Endodermal cell (in vitro differentiated cells): ENCODE results near the gene EIF2A. TPM values are rescaled to one million over a fixed set of nuclear protein-coding genes. Genes with fewer than 3 reads are reported as not detected.

Experiments used
- DNase-seq: peaks from one replicate; pipeline ENCODE4 v3.0.0-alpha.2; 2017
- H3K27ac ChIP-seq: 2 replicates; pipeline ENCODE4 v1.5.1; 2013; ENCODE audit warnings: mild to moderate bottlenecking, low read depth, low read length, moderate library complexity
- H3K27me3 ChIP-seq: 2 replicates; pipeline ENCODE4 v1.6.1; 2013; ENCODE audit warnings: mild to moderate bottlenecking, low read length, moderate library complexity; ENCODE audit not compliant: insufficient read depth, control insufficient read depth, poor library complexity, severe bottlenecking
- H3K36me3 ChIP-seq: 2 replicates; pipeline ENCODE4 v1.7.0; 2013; ENCODE audit warnings: mild to moderate bottlenecking, low read length, moderate library complexity; ENCODE audit not compliant: control insufficient read depth, insufficient read depth
- H3K4me1 ChIP-seq: one replicate; pipeline ENCODE4 v1.7.0; 2013; ENCODE audit warnings: low read length; ENCODE audit not compliant: control insufficient read depth, insufficient read depth
- H3K4me3 ChIP-seq: 2 replicates; pipeline ENCODE4 v1.5.1; 2013; ENCODE audit warnings: mild to moderate bottlenecking, low read length, moderate library complexity
- H3K9ac ChIP-seq: 2 replicates; pipeline ENCODE4 v1.6.1; 2013; ENCODE audit warnings: mild to moderate bottlenecking, low read length, moderate library complexity; ENCODE audit not compliant: poor library complexity, severe bottlenecking; ENCODE audit errors: extremely low read depth
- H3K9me3 ChIP-seq: 2 replicates; pipeline ENCODE4 v1.6.1; 2013; ENCODE audit warnings: mild to moderate bottlenecking, low read length, moderate library complexity; ENCODE audit not compliant: control insufficient read depth
- H3K27ac Mint-ChIP-seq: 2 replicates; pipeline ENCODE4 v1.8.0; 2020; ENCODE audit warnings: mixed read lengths
- H3K27me3 Mint-ChIP-seq: 2 replicates; pipeline ENCODE4 v1.8.0; 2021; ENCODE audit warnings: mild to moderate bottlenecking, mixed read lengths; ENCODE audit not compliant: insufficient read depth
- H3K36me3 Mint-ChIP-seq: 2 replicates; pipeline ENCODE4 v1.8.0; 2020; ENCODE audit warnings: low read depth, mixed read lengths
- H3K4me1 Mint-ChIP-seq: 2 replicates; pipeline ENCODE4 v1.8.0; 2020; ENCODE audit warnings: mixed read lengths
- H3K4me3 Mint-ChIP-seq: 2 replicates; pipeline ENCODE4 v1.8.0; 2020; ENCODE audit warnings: mild to moderate bottlenecking, moderate library complexity, mixed read lengths
- H3K9me3 Mint-ChIP-seq: 2 replicates; pipeline ENCODE4 v1.8.0; 2020; ENCODE audit warnings: mild to moderate bottlenecking, mixed read lengths
- CTCF ChIP-seq: fragments of 200-600 bp; sonication (generic); conservative IDR thresholded peaks from 2 replicates; pipeline ENCODE4 v1.5.0; 2021; ENCODE audit warnings: antibody characterized with exemption, mild to moderate bottlenecking
- WGBS, 2 experiments: methylation state at CpG; one replicate each; pipeline versions ENCODE4 v1.1.5 to v1.1.7; 2013; ENCODE audit warnings: missing lambda C conversion rate in 2 of 2, mixed read lengths in 1 of 2; ENCODE audit not compliant: insufficient coverage in 1 of 2, insufficient read length in 1 of 2; 5-methylcytosine and 5-hydroxymethylcytosine counted together
- total RNA-seq, 2 donors: library from RNA; stranded (reverse); fragmentation: NEBNext Ultra II Directional in 1 of 2; extraction: Animal tissue kit (Norgen Biotek cat#: 25700) in 1 of 2; gene quantifications; 2 replicates in 1 of 2; 3 replicates in 1 of 2; pipeline ENCODE4 v1.2.1, GENCODE V29; 2021

Gene EIF2A
- total RNA-seq, 2 donors from 2014 or later = 63.5 to 63.7 TPM

GRCh38 chr3:150623945-150624344 is 77.4 kb downstream of the EIF2A start:
- Histone ChIP-seq H3K27me3 (no peaks in the 10 kb centered on the region), H3K27ac (no peak overlapping the region), H3K9me3 (no peaks in the 10 kb centered on the region), H3K9ac (no peak overlapping the region), H3K4me1 (peaks cover 8% of the 10 kb centered on the region), H3K36me3 (peaks cover 54% of the 10 kb centered on the region), H3K4me3 (no peak overlapping the region)
- WGBS, 2 experiments = 93% methylated on average over 1 of the region's 1 CpG; no CpG with 5 or more reads in 1 of the 2 experiments
- DNase-seq = no peak
- Mint-ChIP-seq H3K4me3 (no peak overlapping the region), H3K9me3 (no peaks in the 10 kb centered on the region), H3K36me3 (peaks cover 31% of the 10 kb centered on the region), H3K27ac (peak overlapping the region; percentile 56), H3K27me3 (no peaks in the 10 kb centered on the region), H3K4me1 (peaks cover 36% of the 10 kb centered on the region)
- no peak for TF ChIP-seq CTCF

GRCh38 chr3:150626148-150626930 is 79.8 kb downstream of the EIF2A start:
- H3K9me3 ChIP-seq = no peaks in the 10 kb centered on the region
- no peak overlapping the region for H3K27ac ChIP-seq
- Mint-ChIP-seq H3K27ac (peak overlapping the region; percentile 1), H3K4me3 (no peak overlapping the region), H3K9me3 (no peaks in the 10 kb centered on the region), H3K36me3 (peaks cover 41% of the 10 kb centered on the region), H3K27me3 (no peaks in the 10 kb centered on the region), H3K4me1 (peaks cover 38% of the 10 kb centered on the region)
- H3K4me3 ChIP-seq = no peak overlapping the region
- H3K36me3 ChIP-seq = peaks cover 64% of the 10 kb centered on the region
- H3K4me1 ChIP-seq = peaks cover 11% of the 10 kb centered on the region
- no peak for DNase-seq
- H3K27me3 ChIP-seq = no peaks in the 10 kb centered on the region
- no peak overlapping the region for H3K9ac ChIP-seq
- no peak for TF ChIP-seq CTCF
- 92 to 94% methylated on average over 2 of the region's 2 CpGs for WGBS, 2 experiments

- 96 to 100% methylated on average over 2 of the region's 2 CpGs for WGBS, 2 experiments
These were observed 81.0 kb downstream of the EIF2A start for GRCh38 chr3:150627557-150627956.

More at GRCh38 chr3:150627557-150627956, 81.0 kb downstream of the EIF2A start:
- Histone ChIP-seq H3K27me3 (no peaks in the 10 kb centered on the region), H3K36me3 (peaks cover 67% of the 10 kb centered on the region), H3K4me1 (peaks cover 20% of the 10 kb centered on the region), H3K27ac (no peak overlapping the region), H3K9ac (no peak overlapping the region), H3K4me3 (no peak overlapping the region), H3K9me3 (no peaks in the 10 kb centered on the region)
- no peak for DNase-seq
- H3K4me3 Mint-ChIP-seq = no peak overlapping the region
- H3K27ac Mint-ChIP-seq = no peak overlapping the region
- peaks cover 40% of the 10 kb centered on the region for H3K4me1 Mint-ChIP-seq
- H3K27me3 Mint-ChIP-seq = no peaks in the 10 kb centered on the region
- peaks cover 41% of the 10 kb centered on the region for H3K36me3 Mint-ChIP-seq
- no peak for TF ChIP-seq CTCF
- no peaks in the 10 kb centered on the region for H3K9me3 Mint-ChIP-seq
